Liver (tissue), 9 donors: ENCODE measurements around the gene KRTAP5-3. TPM values are rescaled to one million over a fixed set of nuclear protein-coding genes. Genes with fewer than 3 reads are reported as not detected.

Experiments used
- DNase-seq: peaks from one replicate; pipeline ENCODE4 v3.0.0-alpha.2; 2017; ENCODE audit warnings: low spot score
- H3K27ac ChIP-seq, 2 donors: one replicate each; pipeline ENCODE4 v1.7.0; 2013; ENCODE audit warnings: inconsistent platforms in 2 of 2, low read length in 2 of 2, control low read depth in 1 of 2, low read depth in 1 of 2, mild to moderate bottlenecking in 1 of 2
- H3K27me3 ChIP-seq, 4 donors: one replicate each; pipeline versions ENCODE4 v1.6.1 to v1.7.0; 2013; ENCODE audit warnings: low read length in 3 of 4, inconsistent platforms in 1 of 4, mild to moderate bottlenecking in 1 of 4, moderate library complexity in 1 of 4; ENCODE audit not compliant: control insufficient read depth in 4 of 4, insufficient read depth in 4 of 4
- H3K36me3 ChIP-seq, 4 donors: one replicate each; pipeline versions ENCODE4 v1.6.1 to v1.7.0; 2013; ENCODE audit warnings: low read length in 3 of 4, mild to moderate bottlenecking in 3 of 4, low read depth in 1 of 4, moderate library complexity in 1 of 4; ENCODE audit not compliant: control insufficient read depth in 4 of 4, insufficient read depth in 3 of 4
- H3K4me1 ChIP-seq, 4 donors: one replicate each; pipeline versions ENCODE4 v1.6.1 to v1.7.0; 2013; ENCODE audit warnings: low read length in 3 of 4, mild to moderate bottlenecking in 3 of 4, moderate library complexity in 1 of 4; ENCODE audit not compliant: control insufficient read depth in 4 of 4, insufficient read depth in 4 of 4
- H3K4me3 ChIP-seq, 3 donors: one replicate each; pipeline versions ENCODE4 v1.6.1 to v1.7.0; 2013; ENCODE audit warnings: low read length in 3 of 3, control low read depth in 1 of 3, low read depth in 1 of 3, mild to moderate bottlenecking in 1 of 3
- H3K9ac ChIP-seq, 2 donors: one replicate each; pipeline ENCODE4 v1.7.0; 2013; ENCODE audit warnings: low read length in 2 of 2, mild to moderate bottlenecking in 2 of 2, moderate library complexity in 2 of 2, control low read depth in 1 of 2, low read depth in 1 of 2
- H3K9me3 ChIP-seq, 4 donors: one replicate each; pipeline versions ENCODE4 v1.6.1 to v1.7.0; 2013; ENCODE audit warnings: low read length in 3 of 4; ENCODE audit not compliant: control insufficient read depth in 4 of 4
- EGR1 ChIP-seq, 2 donors: IDR thresholded peaks; 2 replicates each; pipeline ENCODE4 v1.6.1; 2016 to 2018; ENCODE audit warnings: antibody characterized with exemption in 2 of 2, low read depth in 2 of 2
- FOXA2 ChIP-seq: IDR thresholded peaks from 2 replicates; pipeline ENCODE4 v1.6.1; 2016; ENCODE audit warnings: antibody characterized with exemption
- GABPA ChIP-seq, 2 donors: IDR thresholded peaks in 1 of 2; conservative IDR thresholded peaks in 1 of 2; 2 replicates each; pipeline ENCODE4 v1.6.1; 2016; ENCODE audit warnings: antibody characterized with exemption in 2 of 2, mild to moderate bottlenecking in 1 of 2, moderate library complexity in 1 of 2
- HNF4A ChIP-seq, 2 donors: conservative IDR thresholded peaks; 2 replicates each; pipeline ENCODE4 v1.6.1; 2016; ENCODE audit warnings: antibody characterized with exemption in 2 of 2, mild to moderate bottlenecking in 2 of 2
- HNF4G ChIP-seq: IDR thresholded peaks from 2 replicates; pipeline ENCODE4 v1.6.1; 2016; ENCODE audit warnings: antibody characterized with exemption
- JUND ChIP-seq, 2 donors: IDR thresholded peaks; 2 replicates each; pipeline ENCODE4 v1.6.1; 2016; ENCODE audit warnings: antibody characterized with exemption in 2 of 2
- NR2F2 ChIP-seq: IDR thresholded peaks from 2 replicates; pipeline ENCODE4 v1.6.1; 2016; ENCODE audit warnings: antibody characterized with exemption
- RAD21 ChIP-seq, 2 donors: IDR thresholded peaks; 2 replicates each; pipeline ENCODE4 v1.6.1; 2016; ENCODE audit warnings: antibody characterized with exemption in 2 of 2, mild to moderate bottlenecking in 2 of 2
- RXRA ChIP-seq, 2 donors: IDR thresholded peaks; 2 replicates each; pipeline ENCODE4 v1.6.1; 2017 to 2018; ENCODE audit warnings: antibody characterized with exemption in 2 of 2, mild to moderate bottlenecking in 1 of 2
- SP1 ChIP-seq: IDR thresholded peaks from 2 replicates; pipeline ENCODE4 v1.6.1; 2018; ENCODE audit warnings: antibody characterized with exemption, mild to moderate bottlenecking
- TAF1 ChIP-seq: conservative IDR thresholded peaks from 2 replicates; pipeline ENCODE4 v1.6.1; 2016; ENCODE audit warnings: antibody characterized with exemption, mild to moderate bottlenecking
- YY1 ChIP-seq: IDR thresholded peaks from 2 replicates; pipeline ENCODE4 v1.6.1; 2016; ENCODE audit warnings: antibody characterized with exemption, mild to moderate bottlenecking
- WGBS: extraction: QIAGEN DNeasy Blood & Tissue Kit; methylation state at CpG from one replicate; pipeline ENCODE4 v1.1.7; 2013; 5-methylcytosine and 5-hydroxymethylcytosine counted together
- polyA plus RNA-seq, 2 donors: library from polyadenylated mRNA; stranded (reverse) in 1 of 2; unstranded in 1 of 2; fragments of 200-250 nt in 1 of 2; fragments of >200 nt in 1 of 2; fragmentation: Nextera tagmentation in 1 of 2; extraction: Ambion mirVana in 1 of 2; gene quantifications; one replicate each; pipeline versions ENCODE4 v1.2.1 to v1.2.3, GENCODE V29; 2013 to 2015
- total RNA-seq, 2 donors: library from RNA; depleted of rRNA; stranded (reverse); fragments of >200 nt; gene quantifications; one replicate each; pipeline ENCODE4 v1.2.3, GENCODE V29; 2014
- TF ChIP-seq, protein P1 (sequence below): IDR thresholded peaks from 2 replicates; pipeline ENCODE4 v1.6.1; 2016; ENCODE audit warnings: antibody characterized with exemption
- TF ChIP-seq, protein P2 (sequence below): fragments of 150-350 bp; IDR thresholded peaks from 2 replicates; pipeline ENCODE4 v1.5.1; 2017; ENCODE audit warnings: improper control_type of control experiment, low read depth, low read length; ENCODE audit not compliant: missing input control
- TF ChIP-seq, protein P3 (sequence below): IDR thresholded peaks from 2 replicates; pipeline ENCODE4 v1.6.1; 2016; ENCODE audit warnings: antibody characterized with exemption
- TF ChIP-seq, protein P4 (sequence below): IDR thresholded peaks from 2 replicates; pipeline ENCODE4 v1.6.1; 2016; ENCODE audit warnings: antibody characterized with exemption
- TF ChIP-seq, protein P5 (sequence below): IDR thresholded peaks from 2 replicates; pipeline ENCODE4 v1.6.1; 2016; ENCODE audit warnings: antibody characterized with exemption, mild to moderate bottlenecking
- donor health status: healthy.
- donor health status: healthy.
- donor health status: healthy.
- donor health status: healthy.
- donor health status: healthy.

The KRTAP5-3 gene
- total and polyA plus RNA-seq, 4 donors = not detected

DNA sequence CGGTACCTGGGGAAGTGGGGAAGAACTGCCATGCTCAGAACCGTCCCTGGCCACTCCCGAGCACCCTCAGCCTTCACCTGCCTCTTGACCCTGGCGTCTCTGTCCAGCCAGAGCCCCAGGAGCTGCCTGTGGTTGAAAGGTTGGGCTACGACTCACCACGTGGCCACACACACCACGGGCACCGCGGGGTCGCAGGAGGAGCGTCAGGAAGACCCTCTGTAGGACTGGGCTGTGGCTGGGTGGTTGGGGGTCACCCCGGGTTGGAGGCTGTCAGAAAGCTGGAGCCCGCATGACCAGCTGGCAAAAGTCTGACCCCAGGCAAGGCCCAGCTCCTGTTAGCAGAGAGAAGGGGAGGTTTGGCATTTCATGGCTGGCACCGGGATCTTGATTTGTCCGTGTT, 32.8 kb upstream of the KRTAP5-3 start (continued):
- TF ChIP-seq, protein P1, sequence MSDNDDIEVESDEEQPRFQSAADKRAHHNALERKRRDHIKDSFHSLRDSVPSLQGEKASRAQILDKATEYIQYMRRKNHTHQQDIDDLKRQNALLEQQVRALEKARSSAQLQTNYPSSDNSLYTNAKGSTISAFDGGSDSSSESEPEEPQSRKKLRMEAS = no peak
- TF ChIP-seq YY1 (no peak), SP1 (no peak)

DNA sequence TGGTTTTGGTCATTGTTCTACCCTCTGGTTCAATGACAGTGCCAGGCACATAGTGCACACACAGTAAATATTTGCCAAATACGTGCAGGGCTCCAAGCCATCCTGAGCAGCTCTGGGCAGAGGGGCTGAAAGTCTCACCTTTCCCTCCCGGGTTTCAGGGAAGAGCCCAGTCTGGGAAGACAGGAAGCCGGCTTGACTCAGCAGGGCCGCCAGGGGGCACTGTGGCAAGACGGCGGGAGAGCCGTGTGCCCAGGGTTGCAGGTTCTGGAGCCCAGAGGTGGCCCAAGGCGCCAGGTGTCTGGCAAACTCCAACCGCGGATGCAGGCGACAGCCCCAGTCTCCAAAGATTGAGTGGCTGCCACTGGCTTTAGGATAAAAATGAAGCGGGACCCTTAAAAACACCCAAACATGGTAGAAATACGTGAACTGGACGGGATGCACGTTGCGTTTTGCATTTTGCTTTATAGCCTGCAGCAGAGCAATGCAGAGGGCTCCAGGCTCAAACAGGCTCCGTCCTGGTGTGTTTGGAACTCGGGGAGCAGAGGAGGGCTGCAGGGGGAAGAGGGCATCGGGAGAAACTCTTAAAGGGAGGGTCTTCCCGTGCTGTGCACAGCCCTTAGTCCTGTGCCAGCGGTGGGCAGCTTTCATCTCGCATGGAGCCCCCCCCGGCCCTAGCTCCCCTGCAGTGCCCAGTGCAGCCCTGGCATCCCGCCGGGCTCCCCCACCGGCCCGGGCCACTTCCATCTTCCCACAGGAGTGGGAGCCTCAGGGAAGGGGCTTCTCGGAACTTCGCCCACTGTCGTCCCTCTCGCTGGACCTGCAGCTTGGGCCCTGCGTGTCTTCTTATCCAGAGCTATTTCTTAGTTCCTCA, 32.0 kb upstream of the KRTAP5-3 start:
- peaks cover 0 to 4% (median 0%) of the 10 kb centered on the region in 4 donors for H3K27me3 ChIP-seq
- H3K27ac ChIP-seq = no peak overlapping the region
- H3K4me3 ChIP-seq = no peak overlapping the region
- no peaks in the 10 kb centered on the region for H3K4me1 ChIP-seq
- H3K9ac ChIP-seq = no peak overlapping the region
- 54% methylated on average over 32 of the region's 32 CpGs for WGBS
- TF ChIP-seq, protein P2, sequence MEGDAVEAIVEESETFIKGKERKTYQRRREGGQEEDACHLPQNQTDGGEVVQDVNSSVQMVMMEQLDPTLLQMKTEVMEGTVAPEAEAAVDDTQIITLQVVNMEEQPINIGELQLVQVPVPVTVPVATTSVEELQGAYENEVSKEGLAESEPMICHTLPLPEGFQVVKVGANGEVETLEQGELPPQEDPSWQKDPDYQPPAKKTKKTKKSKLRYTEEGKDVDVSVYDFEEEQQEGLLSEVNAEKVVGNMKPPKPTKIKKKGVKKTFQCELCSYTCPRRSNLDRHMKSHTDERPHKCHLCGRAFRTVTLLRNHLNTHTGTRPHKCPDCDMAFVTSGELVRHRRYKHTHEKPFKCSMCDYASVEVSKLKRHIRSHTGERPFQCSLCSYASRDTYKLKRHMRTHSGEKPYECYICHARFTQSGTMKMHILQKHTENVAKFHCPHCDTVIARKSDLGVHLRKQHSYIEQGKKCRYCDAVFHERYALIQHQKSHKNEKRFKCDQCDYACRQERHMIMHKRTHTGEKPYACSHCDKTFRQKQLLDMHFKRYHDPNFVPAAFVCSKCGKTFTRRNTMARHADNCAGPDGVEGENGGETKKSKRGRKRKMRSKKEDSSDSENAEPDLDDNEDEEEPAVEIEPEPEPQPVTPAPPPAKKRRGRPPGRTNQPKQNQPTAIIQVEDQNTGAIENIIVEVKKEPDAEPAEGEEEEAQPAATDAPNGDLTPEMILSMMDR = peak; percentile 74
- no peak for TF ChIP-seq HNF4G
- TF ChIP-seq GABPA (IDR thresholded peaks at IDR 0.05 in 1 of 2, conservative IDR thresholded peaks at IDR 0.05 in 1 of 2) = no peak
- TF ChIP-seq EGR1 (IDR thresholded peaks at IDR 0.05; ENCODE audit: low read depth in 2 of 2) = no peak
- TF ChIP-seq RXRA (IDR thresholded peaks at IDR 0.05) = no peak
- TF ChIP-seq HNF4A (conservative IDR thresholded peaks at IDR 0.05) = no peak
- TF ChIP-seq, protein P1 = no peak
- peak; percentile 64 to 79 for TF ChIP-seq RAD21 (IDR thresholded peaks at IDR 0.05)
- DNase-seq = peak; percentile 51
- no peaks in the 10 kb centered on the region for H3K9me3 ChIP-seq
- H3K36me3 ChIP-seq = no peaks in the 10 kb centered on the region

DNA sequence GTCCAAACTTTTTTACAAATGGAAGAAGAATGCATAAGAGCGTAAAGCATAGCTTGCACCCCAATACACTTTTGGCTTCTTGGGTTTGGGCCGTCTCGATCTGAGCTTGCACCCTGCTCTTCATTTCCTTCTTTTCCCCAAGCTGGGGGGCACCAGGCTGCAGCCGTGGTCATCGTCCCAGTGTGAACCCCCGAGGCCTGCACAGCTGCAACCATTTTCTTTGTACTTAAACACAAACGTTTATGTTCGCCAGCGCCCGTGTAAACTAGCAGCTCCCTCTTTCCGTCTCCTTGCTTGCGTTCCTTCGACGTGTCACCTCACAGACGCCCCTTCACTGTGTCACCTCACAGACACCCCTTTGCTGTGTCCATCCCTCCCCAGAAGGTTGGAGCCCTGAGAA, 31.4 kb upstream of the KRTAP5-3 start:
- Histone ChIP-seq H3K27me3 (peaks cover 0 to 4% (median 0%) of the 10 kb centered on the region in 4 donors), H3K9ac (no peak overlapping the region), H3K27ac (no peak overlapping the region), H3K36me3 (no peaks in the 10 kb centered on the region), H3K4me3 (no peak overlapping the region), H3K4me1 (no peaks in the 10 kb centered on the region), H3K9me3 (no peaks in the 10 kb centered on the region)
- DNase-seq = no peak
- 54% methylated on average over 15 of the region's 15 CpGs for WGBS
- TF ChIP-seq HNF4A (conservative IDR thresholded peaks at IDR 0.05) = no peak
- TF ChIP-seq HNF4G = no peak
- no peak for TF ChIP-seq SP1
- TF ChIP-seq YY1 = no peak
- TF ChIP-seq, protein P3, sequence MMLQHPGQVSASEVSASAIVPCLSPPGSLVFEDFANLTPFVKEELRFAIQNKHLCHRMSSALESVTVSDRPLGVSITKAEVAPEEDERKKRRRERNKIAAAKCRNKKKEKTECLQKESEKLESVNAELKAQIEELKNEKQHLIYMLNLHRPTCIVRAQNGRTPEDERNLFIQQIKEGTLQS = no peak
- TF ChIP-seq RXRA (IDR thresholded peaks at IDR 0.05) = no peak
- TF ChIP-seq, protein P1 = no peak
- no peak for TF ChIP-seq NR2F2
- TF ChIP-seq GABPA (IDR thresholded peaks at IDR 0.05 in 1 of 2, conservative IDR thresholded peaks at IDR 0.05 in 1 of 2) = no peak
- no peak for TF ChIP-seq TAF1
- TF ChIP-seq, protein P4, sequence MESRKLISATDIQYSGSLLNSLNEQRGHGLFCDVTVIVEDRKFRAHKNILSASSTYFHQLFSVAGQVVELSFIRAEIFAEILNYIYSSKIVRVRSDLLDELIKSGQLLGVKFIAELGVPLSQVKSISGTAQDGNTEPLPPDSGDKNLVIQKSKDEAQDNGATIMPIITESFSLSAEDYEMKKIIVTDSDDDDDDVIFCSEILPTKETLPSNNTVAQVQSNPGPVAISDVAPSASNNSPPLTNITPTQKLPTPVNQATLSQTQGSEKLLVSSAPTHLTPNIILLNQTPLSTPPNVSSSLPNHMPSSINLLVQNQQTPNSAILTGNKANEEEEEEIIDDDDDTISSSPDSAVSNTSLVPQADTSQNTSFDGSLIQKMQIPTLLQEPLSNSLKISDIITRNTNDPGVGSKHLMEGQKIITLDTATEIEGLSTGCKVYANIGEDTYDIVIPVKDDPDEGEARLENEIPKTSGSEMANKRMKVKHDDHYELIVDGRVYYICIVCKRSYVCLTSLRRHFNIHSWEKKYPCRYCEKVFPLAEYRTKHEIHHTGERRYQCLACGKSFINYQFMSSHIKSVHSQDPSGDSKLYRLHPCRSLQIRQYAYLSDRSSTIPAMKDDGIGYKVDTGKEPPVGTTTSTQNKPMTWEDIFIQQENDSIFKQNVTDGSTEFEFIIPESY = no peak
- TF ChIP-seq, protein P5, sequence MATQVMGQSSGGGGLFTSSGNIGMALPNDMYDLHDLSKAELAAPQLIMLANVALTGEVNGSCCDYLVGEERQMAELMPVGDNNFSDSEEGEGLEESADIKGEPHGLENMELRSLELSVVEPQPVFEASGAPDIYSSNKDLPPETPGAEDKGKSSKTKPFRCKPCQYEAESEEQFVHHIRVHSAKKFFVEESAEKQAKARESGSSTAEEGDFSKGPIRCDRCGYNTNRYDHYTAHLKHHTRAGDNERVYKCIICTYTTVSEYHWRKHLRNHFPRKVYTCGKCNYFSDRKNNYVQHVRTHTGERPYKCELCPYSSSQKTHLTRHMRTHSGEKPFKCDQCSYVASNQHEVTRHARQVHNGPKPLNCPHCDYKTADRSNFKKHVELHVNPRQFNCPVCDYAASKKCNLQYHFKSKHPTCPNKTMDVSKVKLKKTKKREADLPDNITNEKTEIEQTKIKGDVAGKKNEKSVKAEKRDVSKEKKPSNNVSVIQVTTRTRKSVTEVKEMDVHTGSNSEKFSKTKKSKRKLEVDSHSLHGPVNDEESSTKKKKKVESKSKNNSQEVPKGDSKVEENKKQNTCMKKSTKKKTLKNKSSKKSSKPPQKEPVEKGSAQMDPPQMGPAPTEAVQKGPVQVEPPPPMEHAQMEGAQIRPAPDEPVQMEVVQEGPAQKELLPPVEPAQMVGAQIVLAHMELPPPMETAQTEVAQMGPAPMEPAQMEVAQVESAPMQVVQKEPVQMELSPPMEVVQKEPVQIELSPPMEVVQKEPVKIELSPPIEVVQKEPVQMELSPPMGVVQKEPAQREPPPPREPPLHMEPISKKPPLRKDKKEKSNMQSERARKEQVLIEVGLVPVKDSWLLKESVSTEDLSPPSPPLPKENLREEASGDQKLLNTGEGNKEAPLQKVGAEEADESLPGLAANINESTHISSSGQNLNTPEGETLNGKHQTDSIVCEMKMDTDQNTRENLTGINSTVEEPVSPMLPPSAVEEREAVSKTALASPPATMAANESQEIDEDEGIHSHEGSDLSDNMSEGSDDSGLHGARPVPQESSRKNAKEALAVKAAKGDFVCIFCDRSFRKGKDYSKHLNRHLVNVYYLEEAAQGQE = no peak
- TF ChIP-seq, protein P2 = no peak
- TF ChIP-seq RAD21 (IDR thresholded peaks at IDR 0.05) = no peak
- TF ChIP-seq EGR1 (IDR thresholded peaks at IDR 0.05; ENCODE audit: low read depth in 2 of 2) = no peak
- no peak for TF ChIP-seq JUND (IDR thresholded peaks at IDR 0.05)
- TF ChIP-seq FOXA2 = no peak
